Left forelimb (tissue), 1 donor: ENCODE data around the gene NUP88.

Source experiments
- DNase-seq: peaks from one replicate; pipeline ENCODE4 v3.0.0-alpha.2; 2018; ENCODE audit warnings: low spot score

Gene NUP88

DNA sequence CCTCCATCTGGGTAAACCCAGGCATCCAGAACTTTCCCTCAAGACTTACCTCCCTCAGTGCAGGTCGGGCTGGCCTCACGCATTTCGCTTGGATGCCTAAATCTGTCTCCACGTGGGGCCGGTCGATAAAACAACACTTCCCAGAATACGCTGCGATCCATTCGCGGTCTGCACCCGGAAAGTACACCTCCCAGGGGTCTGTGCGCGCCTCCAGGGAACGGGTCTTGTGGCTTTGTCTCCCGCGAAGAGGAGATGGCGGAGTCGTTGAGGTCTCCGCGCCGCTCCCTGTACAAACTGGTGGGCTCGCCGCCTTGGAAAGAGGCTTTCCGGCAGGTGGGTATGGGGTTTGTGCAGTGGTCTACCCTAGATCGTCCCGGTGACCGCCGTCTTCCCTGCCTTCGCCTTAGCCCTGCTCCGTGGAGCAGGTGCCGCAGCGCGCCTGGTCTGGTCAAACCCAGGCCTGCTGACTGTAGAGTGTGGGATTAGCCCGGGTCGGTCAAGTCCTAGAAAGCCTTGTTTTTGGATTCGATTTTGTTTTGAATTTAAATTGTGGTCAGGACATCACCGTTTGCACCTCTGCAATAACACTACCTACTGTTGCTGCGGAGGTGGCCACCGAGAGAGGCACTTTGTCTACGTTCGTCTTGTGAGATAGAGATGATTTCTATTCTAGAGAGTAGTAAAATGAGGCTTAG lies 644 bp upstream of the NUP88 start, which contains the start of gene RPAIN:
Gene RPAIN (plus strand): TSS at position 224 of the 695 bp plus-strand sequence. CDS start 29 bp downstream, at position 253.
- no peak for DNase-seq

DNA sequence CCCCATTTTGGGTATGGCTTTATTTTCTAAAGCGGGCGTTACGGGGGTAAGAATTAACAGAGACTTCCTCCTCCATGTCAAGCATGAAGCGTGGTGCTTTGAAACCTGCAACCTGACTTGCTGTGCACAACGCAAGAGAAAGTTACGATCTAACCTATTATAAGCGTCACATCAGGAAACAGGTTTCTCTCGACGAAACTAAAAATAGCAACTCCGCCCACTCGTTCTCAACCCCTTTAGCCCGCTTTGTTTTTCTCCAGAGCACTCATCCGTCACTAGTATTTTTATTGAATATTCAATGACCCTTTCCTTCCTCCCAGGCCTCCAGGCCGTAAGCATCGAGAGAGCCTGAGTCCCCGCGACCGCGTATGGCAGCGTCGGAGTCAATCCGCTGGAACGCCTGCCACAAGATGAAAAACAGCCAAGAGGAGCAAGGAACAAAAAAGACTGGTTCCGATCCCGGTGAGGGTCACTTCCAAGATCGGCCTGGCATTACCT lies 555 bp downstream of the NUP88 start:
- no peak for DNase-seq

DNA sequence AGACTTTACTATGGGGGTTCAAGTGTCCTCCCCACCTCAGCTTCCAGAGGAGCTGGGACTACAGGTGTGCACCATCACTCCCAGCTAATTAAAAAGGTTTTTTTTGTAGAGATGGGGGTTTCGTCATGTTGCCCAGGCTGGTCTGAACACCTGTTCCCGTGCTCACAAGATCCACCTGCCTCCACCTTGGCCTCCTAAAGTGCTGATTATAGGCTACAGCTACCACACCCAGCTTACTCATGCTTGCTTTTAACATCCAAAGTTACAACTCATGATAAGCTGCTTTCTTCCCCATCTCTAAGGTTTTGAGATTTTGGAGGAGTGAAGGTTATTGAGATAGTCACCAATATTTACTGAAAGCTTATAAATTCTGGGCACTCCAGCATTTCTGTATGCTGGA lies 2.6 kb downstream of the NUP88 start:
- no peak for DNase-seq

DNA sequence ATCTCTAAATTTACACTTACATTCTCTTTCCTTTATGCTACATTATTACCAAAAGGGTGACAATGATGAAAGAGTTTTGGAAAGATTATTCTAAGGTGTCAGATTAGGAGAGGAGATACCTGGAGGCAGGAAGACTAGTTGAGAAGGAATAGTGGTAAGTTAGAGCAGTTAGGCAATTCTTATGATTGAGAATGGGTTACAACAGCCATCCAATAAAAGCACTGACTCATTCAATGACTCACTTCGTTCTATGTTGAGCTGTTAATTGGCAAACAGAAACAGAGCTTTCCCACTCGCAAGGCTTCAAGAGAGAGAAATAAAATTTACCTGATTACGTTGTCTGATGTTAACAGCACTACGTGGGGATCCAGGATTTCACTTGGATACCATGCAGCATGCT lies 5.8 kb downstream of the NUP88 start:
- no peak for DNase-seq

DNA sequence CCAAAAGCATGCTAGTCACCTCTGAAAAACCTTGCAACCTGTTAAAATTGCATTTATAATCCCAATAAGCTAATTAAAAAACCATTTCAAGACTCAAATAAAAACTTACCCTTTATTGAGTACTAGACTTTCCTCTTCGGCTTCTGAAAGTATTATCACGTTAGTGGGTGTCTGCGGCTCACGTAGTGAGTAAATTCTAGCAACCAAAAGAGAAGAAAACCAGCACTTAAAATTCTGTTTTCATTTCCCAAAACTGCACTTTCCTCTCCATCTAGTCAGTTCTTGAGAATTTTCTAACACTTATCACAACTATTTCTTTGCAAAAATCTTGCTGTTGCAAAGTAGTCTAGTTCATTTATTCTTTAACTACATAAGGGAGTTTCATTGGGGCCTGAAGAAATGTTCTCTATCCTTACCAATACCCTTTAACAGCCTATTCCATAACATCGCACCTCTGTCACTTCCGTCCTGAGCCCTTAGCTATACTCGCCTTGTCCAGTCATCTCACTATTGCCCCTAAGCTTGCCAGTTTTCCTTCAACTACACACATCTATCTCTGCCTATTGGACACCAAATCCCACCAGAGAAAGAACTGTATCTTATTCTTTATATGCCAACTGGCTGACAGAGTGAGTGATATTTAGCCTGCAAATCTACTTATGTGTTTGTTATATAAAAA lies 8.7 kb downstream of the NUP88 start:
- DNase-seq = no peak

DNA sequence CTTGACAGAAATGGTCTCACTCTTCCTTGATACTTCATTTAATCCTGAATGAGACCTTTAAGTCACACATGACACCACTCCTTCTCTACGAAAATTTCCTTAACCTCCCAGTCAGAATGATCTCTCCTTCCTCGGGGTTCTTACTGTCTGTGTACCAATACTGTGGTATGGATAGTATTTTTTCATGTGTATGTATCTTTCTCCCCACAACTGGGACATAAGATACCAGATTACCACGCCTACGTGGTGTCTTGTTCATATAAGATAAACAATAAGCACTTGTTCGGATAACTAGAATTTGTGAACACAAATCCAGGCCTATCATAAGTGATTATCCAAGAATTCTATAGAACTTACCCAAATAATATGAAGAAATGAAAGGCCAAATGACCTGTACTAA lies 11.3 kb downstream of the NUP88 start:
- no peak for DNase-seq

DNA sequence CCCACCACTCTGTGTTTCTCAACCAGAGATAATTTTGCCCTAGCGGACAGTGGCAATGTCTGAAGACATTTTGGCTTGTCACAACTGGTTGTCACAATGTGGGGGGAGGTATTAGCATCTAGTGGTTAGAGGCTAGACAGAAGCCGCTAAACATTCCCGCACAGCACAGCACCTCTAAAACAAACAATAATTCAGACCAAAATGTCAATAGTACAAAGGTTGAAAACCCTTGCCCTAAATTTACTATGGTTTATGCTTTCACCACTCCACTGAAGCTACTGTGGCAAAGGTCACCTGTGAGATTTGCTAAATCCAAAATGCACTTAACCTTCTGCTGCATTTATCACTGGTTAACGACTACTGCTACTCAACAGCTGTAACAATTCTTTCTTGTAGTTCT lies 14.1 kb downstream of the NUP88 start:
- DNase-seq = no peak

DNA sequence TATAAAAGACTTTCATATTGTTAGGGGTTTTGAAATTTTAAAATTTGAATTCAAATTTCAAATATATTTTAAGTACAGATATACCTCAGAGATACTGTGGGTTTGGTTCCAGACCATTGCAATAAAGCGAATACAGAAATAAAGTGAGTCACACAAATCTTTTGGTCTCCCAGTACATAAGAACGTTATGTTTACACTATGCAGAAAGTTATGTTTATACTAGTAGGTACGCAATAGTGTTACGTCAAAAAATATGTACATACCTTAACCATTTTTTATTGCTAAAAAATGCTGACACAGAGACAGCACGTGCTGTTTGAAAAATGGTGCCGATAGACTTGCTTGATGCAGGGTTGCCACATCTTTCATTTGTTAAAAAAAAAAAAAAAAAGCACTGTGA lies 19.7 kb downstream of the NUP88 start:
- DNase-seq = no peak

DNA sequence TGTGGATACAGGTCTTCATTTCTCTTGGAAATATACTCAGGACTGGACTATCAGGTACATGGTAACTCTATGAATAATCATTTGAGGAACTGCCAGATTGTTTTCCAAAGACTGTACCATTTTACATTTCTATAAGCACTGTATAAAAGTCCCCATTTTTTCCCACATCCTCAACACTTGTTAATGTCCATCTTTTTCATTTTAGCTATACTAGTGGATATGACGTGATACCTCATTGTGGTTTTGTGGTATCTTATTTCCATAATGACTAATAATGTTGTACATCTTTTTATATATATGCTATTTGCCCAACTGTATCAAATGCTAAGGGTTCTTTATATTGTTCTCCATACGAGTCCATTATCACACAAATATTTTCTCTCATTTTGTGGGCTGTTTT lies 22.9 kb downstream of the NUP88 start:
- no peak for DNase-seq

DNA sequence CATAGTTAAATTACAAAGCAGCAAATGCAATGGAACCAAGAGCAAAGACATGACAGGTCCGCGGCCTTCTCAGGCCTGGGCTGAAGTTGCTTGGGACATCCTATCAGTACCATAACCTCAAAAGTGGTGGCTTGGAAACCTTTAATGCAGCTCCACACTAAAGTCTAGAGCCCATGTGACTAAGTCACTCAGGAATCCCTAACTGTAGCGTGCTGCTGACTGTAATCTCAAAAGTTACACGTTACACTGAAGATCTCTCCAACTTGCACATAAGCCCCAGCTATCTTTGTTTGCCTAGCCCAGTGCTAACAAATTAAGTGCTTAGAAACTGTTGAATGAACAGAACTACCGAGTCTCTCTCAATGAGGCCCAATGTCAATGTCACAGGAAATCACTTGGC lies 27.8 kb downstream of the NUP88 start:
- DNase-seq = no peak

DNA sequence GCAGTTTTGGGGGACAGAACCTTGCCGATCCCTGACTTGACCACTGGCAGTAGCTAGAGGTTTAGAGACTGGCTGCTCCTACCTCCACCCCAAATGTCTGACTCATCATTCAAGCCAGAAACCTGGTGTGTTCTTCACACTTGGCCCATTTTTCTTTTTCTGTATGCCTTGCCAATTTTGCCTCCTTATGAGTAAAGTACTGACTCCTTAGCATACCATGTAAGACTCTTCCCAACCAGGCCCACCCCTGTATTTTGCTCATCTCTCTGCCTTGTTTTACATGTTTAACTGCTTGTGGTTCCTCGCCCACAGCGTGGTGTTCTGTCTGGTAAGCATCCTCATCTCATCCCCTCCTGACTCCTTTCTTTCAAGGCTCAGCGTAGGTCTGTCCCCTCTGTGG lies 37.9 kb downstream of the NUP88 start:
- DNase-seq = no peak

DNA sequence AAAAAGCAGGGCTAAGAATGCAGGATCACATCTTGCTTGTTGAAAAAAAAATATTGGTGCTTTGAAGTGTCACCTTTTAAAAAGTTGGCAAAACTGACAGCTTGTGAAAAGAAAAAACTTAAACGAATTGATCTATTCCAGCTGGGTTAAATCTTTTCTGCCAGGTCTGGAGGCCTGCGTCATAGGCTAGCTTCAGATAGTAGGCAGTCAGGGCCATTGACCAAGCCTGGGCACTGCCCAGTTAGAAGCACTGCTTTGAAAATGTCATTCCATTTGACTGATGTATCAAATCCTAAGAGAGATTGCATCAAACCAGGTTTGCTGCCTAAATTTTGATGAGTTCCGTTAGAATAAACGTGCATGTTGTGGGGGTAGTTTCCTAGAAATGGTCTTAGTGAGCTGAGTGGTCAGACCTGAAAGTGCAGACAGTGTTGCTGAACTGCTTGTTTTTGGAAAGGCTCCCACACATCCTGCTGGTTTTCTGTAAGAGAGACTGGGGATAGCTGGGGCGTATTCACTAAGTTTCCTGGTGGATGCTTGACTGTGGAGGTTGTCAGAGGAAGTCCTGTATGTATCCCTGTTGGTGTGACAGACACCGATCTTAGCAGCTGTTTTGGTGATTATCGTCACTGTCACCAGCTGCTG lies 38.8 kb downstream of the NUP88 start:
- no peak for DNase-seq

DNA sequence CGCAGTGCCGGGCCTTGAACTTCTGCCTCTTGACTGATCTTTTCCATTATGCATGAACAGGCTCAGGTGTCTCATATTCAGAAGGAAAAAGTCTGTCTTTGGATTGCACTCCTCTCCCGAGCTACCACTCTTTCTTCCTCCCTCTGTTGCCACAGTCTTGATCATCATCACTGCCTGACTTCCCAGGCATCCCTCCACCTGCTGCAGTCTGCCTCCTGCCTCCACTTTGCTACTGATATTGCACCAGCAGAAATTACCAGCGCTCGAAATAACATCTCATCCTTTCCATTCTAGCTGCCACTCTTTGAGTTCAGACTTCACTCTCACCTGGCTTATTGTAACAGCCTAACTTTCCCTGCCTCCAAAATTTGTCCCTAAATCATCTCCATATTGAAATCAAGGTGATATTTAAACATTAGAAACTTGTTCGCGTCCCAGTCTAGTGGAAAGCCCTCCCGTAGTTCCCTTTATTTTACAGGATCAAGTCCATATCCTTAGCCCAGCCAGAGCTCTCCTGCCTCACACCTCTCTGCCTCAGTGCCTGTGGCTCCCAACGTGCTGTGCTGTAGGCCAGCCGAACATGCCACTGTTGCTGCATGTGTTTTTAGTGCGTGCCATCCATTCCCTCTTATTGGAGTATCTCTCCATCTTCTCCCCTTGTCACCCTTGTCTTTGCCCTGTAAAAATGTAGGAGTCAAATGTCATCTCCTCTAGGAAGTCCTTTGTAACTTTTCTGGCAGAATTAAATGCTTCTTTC lies 39.9 kb downstream of the NUP88 start:
- DNase-seq = no peak

DNA sequence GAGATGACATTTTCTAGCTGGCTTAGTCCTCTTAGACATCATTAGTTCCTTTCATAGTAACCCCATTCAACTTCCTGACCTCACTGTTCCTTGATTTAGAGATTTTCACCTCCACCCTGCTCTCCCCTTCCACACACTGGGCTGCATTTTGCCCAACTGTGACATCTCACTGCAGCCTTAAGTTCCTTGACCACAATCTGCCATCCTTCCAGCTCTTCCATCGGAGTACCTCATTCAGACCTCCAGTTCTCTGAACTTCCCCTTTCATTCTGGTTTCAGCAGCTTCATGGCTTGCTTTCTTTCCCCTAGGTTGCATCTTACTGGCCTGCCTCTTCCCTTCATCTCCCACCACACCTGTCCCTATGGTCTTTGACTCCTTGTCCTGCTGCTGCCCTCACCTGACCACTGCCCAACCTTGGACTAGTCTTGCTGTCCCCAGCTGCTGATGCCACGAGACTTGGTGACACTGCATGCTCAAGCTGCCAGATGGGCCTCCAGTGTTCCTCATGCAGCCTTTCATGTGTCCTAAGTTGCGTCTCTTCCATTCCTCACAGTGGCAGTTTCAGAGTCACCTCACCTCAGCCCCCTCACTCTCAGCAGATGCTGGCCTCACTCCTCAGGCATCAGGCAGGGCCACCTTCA lies 40.8 kb downstream of the NUP88 start:
- no peak for DNase-seq

DNA sequence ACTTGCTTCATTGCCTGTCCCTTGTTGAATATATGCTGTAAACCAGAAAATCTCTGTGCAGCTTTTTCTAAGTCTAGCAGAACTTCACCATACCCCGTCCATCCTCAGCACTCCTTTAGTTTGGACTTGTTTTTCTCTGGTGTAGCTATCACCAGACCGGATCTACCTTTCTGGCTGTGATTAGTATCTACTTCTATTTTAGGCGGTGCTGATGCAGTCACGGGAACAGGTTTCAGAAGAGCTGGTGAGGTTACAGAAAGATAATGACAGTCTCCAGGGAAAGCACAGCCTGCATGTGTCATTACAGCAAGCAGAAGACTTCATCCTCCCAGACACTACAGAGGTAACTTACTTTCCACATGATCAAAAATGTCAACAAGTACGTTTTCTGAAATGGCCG lies 46.4 kb downstream of the NUP88 start:
- no peak for DNase-seq

DNA sequence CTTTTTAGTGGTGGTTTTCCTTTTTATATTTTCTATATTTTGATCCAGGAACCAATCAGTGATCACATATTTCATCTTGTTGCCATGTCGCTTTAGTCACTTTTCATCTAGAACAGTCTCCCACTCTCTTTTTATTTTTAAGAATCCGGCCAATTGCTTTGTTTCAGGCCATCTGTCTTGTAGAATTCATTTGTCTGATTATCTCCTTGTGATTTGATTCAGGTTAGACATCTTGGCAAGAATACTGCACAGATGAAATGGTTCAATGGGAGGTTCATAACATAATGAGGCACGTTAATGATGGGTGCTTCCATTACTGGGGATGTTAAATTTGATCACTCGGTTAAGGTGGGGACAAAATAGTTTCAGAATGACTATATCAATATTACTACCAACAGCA lies 49.1 kb downstream of the NUP88 start:
- DNase-seq = no peak

DNA sequence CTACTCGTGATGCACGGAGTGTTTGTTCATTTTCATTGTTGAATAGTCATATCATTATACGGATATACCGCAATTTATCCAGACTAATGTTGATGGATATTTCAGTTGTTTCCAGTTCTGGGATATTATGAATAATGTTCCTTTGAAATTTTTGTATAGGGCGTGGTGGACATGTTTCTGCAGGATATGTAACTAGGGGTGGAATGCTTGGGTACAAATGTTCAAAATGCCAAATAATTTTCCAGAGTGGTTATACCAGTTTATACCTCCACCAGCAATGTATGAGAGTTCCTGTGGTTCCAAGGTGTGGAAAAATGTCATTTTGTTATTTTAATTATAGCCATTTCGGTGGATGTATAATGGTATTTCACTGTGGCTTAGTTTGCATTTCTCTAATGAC lies 53.6 kb downstream of the NUP88 start:
- no peak for DNase-seq

DNA sequence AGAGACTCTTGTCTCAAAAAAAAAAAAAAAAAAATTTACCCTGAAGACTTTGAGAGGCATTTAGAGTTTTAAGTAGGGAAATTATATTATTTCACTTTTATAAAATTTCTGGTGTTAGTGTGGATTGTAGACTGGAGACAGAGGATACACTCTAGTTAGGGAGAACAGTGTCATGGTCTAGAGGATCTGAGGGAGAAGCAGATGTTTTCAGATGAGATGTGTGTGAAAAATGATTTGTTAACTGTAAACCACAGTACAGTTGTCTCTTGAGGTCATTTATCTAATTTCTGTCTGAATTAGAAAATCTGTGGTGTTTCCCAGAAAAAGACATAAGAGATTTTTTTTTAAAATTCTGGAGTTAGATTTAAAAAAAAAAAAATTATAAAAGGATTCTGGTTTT lies 54.8 kb downstream of the NUP88 start:
- no peak for DNase-seq

DNA sequence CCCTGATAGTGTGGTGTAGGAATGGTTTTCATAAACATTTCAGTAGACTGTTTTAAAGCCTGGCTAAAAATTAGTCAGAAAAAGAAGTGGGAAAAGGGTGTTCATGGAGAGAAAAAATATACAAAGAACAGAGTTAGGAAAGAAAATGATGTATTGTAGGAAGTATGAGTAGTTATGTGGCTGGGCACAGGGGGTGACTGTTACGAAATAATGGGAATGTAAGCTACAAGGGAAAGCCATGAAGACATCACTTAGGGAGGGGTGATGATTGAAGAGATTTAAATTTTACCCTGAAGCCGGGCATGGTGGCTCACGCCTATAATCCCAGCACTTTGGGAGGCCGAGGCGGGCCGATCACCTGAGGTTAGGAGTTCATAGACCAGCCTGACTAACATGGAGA lies 55.3 kb downstream of the NUP88 start:
- no peak for DNase-seq

DNA sequence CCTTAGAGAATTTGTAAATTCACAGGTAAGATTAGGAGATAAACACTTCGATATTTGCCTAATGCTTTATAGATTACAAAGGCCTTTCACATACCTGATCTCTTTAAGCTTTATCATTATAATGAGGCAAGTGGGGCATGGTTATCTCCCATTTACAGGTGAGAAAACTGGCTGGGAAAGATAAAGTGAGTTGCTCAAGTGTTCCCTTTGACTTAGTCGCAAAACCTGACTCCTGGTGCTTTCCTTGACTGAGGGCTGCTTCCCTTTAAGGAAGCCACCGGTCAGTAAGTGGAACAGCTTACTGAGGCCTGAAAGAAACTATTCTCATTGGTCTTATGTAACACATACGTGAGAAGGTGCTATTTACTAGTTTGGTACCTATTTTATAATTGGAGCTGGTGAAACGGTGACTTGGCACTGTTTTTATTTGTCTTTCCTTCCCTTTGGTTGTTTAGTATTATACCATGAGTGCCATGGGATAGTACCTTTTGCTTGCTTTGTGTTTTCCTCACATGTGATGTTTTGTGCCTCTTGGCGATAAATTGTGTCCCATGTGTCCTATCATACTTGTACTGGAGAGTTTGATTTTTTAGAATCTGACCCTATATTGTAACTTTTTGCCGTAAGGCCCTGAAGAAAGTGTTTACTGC lies 57.2 kb downstream of the NUP88 start:
- DNase-seq = no peak

DNA sequence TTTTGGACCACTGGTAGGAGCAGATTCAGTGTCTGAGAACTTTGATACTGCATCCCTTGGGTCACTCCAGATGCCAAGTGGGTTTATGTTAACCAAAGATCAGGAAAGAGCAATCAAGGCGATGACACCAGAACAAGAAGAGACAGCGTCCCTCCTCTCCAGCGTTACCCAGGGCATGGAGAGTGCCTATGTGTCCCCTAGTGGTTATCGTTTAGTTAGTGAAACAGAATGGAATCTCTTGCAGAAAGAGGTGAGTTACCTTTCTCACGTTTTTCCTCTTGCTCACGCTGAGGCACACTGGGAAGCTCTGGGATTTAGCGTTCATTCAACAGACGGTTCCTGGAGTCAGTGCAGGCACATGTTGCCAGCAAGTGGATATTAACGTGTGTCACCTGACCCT lies 58.0 kb downstream of the NUP88 start:
- DNase-seq = no peak
